HG03280 (cell line): ENCODE results near the gene OCIAD2.
"Not testable (repeated sequence)": the region's sequence is repeated elsewhere in the genome, so short reads cannot be mapped to it uniquely, and the experiment has no call there.

Experiments
- ATAC-seq: cut with Tn5 transposase; IDR thresholded peaks from one replicate; pipeline ENCODE4 v1.9.1; 2021; ENCODE audit warnings: mild to moderate bottlenecking, moderate library complexity; ENCODE audit not compliant: unreplicated experiment

Gene OCIAD2, protein sequence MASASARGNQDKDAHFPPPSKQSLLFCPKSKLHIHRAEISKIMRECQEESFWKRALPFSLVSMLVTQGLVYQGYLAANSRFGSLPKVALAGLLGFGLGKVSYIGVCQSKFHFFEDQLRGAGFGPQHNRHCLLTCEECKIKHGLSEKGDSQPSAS

DNA sequence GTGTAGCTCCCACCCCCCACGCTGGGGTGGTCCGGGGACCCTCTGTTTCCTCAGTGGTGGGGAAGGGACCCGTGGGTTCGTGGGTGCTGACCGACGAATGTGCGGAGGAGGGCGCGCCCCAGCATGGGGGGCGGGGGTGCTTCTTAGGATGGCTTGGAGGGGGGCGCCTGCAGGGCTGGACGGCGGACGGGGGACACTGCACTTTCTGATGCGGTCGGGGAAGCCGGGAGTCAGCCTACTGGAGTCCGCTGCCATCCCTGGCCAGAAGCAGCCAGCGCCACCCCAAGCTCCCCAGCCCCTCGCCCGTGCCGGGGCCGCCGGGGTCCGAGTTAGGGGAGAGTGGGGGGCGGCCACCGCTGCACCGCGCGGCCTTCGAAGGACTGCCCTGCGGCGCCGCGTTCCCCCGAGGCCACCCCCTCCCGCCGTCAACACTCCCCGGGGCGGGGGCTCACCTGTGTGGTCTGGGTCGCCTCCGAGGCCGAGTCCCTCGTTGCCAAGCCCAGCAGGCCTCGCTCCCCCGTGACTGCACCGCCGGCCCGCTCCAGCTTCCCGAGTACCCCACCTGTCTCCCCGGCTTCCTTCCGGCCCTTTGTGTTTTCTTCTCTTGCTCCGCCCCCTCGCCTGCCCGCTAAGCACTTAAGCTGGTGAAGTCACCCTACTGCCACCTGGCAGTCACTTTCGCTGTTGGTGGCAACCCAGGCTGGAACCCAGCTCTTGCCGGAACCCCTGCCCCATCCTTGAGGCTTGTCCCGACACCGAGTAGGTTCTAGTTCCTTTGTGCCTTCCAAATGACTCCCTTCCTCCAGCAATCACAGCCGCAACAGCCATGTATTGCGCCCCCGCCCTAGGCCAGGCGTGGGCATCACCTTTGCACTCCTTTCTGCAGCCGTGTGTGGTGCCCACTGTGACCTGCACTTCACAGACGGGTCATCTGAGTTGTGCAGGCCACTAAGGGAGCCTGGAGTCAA lies at the start of gene OCIAD2:
Gene OCIAD2, minus strand, starts transcription at position 569 of the 968 bp plus-strand sequence. CDS start 2,225 bp downstream, outside the sequence.
- ATAC-seq = peak; percentile 91

DNA sequence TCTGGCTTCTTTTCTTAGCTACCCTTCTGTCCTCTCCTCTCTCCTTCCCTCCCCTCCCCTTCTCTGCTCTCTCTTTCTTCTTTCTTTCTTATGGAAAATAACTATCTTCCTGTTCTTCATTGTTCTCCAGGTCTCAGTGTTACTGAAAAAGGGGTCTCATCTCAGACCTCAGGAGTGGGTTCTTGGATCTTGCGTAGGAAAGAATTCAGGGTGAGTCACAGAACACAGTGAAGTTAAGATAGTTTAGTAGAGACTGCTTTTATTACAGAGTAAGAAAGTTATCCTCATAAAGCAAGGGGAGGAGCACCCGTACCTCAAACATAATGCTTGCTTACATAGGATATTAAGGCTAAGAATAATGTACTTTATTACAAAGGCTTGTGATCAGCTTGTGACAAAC lies 47.7 kb upstream of the OCIAD2 start:
- no peak for ATAC-seq

DNA sequence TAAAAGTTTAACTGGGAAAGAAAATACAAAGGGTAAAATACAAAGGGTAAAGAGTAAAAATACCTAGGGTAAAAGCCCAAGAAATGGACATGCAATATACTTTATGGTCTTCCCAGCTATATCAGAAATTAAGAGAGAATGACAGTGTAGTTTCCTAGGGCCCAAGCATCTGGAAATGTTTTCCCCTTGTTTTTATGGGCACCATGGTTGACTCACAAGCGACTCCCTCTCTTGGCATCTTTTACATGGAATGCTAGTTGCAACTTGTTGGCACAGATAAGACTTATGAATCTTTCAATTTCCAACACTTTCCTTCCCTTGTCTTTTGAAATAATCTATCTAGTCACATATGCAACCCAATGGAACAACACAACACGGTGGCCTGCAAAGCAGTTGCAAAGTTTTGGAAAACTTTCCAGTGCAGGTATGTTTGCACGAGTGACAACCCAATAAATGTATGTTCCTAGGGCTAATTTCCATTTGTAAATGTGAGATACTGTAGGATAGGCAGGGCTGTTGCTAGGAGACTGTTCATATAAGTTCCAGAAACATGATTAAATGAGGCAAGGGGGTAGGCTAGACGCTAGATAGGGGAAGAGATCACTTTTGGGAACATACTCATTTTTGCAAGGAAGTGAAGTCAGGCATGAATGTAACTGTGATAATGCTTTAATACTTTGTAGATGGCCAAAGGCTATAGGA lies 43.1 kb upstream of the OCIAD2 start:
- ATAC-seq = no peak

DNA sequence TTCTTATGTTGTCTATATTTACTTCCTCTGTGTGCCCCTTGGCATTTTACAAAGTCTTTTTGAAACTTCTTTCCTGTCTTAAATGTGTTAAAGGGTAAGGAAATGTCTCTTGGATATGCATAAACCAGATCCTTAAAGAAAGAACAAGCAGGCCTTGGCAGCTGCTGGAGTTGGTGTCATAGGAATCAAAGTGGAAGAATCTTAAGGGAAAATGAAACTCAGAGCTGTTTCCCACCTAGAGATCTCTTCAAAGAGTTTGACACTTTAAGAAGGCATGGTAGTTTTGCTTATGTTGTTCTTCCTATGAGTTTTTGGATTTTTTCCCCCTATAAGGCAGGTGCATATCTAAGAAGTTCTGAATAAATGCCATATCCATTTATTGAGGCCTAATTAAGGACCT lies 42.5 kb upstream of the OCIAD2 start:
- ATAC-seq = no peak

DNA sequence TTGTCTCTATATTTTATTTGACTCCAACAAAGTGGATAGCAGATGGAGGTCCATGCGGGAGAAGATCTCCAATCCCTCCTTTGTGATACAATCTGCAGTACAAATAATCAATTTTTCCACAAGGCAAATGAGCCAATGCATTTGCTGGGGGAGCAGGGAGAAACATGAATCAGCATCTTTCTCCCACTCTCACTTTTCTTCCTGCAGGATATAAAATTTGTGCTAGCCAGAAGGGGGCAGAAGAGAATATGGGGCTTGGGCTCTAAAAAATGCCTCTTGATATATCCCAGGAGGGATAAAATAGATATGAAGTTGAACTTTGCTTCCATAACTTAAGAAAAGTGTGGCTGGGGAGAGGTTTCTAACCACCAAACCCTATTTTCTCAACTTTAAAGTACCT lies 41.2 kb upstream of the OCIAD2 start:
- ATAC-seq = no peak

DNA sequence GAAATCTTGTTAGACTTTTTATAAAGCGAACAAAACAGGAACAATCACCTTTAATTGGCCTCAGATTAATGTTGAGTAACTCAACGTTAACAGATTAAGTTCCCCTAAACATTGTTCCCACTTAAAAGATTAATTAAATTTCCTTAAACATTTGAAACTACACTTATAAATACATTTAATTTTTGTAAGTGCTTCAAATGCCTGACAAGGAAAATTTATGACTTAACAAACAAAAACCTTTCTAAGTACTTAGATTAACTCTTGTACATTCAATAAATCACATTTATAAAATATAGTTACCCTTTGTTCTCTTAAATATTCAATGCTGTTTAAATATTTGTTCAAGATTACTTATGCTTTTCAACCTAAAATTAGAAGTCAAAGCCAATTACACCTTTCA lies 39.4 kb upstream of the OCIAD2 start:
- no peak for ATAC-seq

DNA sequence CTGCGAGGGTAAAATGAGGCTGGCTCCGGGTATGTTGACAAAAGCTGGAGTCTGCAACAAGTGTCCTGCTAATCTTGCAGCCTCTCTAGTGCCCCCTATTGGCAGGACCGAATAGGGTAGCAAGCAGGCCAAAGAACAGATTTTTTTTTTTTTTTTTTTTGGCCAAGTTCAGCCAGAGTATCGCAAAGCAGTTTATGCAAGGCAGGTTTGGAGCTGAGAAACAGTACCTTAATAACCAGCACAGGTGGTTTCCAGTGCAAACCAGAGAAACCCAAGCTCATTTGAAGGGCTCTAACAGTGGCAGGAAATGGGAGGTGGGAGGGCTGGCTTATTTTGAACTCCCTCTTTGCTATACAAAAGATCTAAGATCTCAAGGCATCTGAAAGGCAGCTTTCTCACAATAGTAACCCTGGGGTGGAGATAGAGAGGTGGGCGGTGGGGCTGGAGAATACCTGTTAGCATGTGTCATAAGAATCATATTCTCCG lies 38.2 kb upstream of the OCIAD2 start:
- no peak for ATAC-seq

DNA sequence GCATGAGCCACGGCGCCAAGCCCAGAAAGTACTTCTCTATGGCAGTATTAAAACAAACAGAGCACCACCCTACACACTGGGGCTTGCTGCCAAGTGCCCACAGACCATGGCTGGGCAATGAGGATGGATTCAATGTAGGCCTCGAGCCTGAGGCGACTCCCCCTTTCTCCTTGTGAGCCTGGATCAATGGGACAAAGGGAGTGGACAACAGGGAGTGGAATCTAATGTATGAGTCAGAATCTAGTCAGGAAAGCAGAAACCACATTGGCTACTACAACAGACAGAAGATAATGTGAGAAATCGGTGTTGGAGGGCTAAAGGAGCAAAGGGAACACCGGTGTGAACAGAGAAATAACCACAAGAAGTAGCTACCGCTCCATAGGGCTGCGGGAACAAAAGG lies 37.7 kb upstream of the OCIAD2 start:
- ATAC-seq = no peak

DNA sequence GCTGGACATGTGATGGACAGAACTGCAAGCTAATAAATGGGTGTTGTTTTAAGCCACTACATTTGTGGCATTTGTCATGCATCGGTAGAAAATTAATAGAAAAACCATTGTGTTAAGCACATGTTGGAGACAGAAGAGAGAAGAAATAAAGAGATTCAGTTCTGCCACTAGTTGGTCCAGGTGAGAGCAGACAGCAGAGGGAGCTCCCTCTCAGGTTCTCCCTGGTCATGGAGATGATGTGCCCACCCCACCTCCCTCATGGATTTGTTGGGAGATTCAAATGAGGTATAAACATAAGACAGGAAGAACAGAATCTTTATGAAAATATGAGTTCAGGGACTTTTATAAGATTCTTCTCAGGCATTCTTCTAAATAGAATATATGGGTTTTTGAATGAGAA lies 36.8 kb upstream of the OCIAD2 start:
- no peak for ATAC-seq

DNA sequence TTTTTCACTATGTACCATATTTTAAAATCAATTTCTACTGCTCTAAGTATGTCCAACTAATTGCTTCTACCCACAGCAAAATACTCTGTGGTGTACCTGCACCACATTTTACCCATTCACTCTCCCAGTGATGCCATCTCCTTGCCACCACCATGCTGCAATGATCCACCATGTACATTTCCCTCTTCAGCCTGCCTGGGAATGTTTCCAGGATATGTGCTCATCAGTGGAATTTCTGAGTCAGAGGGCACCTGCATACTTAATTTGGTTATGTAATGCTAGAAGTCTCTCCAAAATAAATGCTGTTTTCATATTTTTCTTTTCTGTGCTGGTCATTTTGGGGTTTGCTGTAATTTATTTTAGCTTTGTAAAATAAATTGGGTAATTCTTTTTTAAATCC lies 33.2 kb upstream of the OCIAD2 start:
- ATAC-seq = no peak

DNA sequence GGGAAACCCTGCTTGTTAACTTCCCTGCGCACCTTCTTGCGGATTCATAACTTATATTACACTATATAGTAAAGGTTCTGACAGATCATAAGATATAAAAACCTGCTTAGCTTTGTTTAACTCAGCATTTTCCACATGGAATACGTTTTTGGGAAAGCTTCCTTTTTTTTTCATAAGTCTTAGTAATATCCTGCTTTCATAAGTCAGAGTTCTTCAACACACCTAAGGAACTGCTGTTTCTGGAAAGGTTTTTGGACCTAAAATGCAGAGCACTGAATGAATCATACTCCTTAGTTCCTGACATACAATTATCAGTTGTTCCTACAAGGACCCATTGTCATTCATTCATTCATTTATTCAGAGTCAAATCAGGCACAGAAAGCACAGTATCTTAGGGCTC lies 32.3 kb upstream of the OCIAD2 start:
- no peak for ATAC-seq

DNA sequence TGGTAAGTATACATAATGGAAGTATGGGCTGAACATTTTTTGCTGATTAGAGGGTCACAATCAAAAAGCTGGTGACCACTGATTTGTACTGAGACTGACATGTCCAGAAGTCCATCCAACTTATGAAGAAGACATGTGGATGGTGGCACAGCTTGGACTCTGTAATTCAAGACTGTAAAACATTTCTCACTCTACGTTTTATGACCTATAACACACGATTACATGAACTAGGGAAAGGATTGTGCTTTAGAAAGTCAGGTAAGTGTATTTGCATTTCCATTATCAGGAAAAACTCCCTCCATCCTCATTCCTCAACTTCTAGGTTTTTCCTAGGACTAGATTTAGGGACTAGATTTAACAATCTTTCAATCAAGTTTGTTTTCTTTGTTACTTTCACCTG lies 30.5 kb upstream of the OCIAD2 start:
- no peak for ATAC-seq

DNA sequence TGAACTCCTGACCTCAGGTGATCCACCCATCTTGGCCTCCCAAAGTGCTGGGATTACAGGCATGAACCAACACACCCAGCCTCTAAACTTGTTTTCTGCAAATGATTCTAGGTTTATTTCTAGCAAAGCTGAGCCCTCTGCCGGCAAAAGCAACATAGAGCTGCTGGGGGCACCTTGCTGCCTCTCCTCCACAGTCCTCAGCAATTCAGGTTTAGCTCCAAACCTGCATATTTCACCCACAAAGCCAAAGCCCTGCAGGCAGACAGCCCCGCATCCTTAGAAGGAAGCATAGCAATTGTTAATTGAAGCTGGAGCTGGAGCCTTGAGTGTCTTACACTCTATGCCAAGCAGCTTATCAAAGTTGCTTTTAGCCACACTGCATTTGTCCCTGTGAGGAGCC lies 24.9 kb upstream of the OCIAD2 start:
- no peak for ATAC-seq

DNA sequence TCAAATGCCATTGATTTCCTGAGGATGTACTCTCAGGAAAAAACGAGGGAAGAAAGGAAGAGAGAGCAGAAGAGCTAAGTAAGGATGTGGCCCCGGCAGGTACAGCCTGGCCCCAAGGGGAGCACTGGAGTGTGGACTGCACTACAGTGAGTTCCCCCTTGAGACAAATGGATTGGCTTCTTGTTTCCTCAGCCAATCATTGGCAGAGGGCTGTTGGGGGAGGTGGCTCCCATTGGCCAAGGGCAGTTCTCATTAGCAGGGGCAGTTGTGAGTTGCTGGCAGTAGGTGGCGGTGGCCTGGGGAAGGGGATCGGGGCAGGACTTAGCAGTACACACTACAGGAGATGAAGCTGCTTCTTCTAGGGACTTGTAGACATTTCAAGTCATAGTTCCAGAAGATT lies 24.1 kb upstream of the OCIAD2 start:
- no peak for ATAC-seq

DNA sequence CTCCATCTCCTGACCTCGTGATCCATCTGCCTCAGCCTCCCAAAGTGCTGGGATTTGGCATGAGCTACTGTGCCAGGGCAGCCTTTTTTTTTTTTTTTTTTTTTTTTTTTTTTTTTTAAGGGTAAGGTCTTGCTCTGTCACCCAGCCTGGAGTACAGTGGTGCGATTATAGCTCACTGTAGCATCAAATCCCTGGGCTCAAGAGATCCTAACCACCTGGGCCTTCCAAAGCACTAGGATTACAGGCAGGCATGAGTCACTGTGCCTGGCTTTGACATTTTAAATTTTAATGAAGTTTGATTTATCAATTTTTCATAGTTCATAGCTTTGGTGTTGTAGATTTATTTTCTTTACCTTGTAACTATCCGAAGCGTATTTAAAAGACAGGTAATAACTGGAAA lies 17.8 kb upstream of the OCIAD2 start:
- ATAC-seq = no peak

DNA sequence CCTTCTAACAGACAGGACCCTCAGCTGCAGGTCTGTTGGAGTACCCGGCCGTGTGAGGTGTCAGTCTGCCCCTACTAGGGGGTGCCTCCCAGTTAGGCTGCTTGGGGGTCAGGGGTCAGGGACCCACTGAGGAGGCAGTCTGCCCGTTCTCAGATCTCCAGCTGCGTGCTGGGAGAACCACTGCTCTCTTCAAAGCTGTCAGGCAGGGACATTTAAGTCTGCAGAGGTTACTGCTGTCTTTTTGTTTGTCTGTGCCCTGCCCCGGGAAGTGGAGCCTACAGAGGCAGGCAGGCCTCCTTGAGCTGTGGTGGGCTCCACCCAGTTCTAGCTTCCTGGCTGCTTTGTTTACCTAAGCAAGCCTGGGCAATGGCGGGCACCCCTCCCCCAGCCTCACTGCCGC lies 16.5 kb upstream of the OCIAD2 start:
- ATAC-seq = not testable (repeated sequence)

DNA sequence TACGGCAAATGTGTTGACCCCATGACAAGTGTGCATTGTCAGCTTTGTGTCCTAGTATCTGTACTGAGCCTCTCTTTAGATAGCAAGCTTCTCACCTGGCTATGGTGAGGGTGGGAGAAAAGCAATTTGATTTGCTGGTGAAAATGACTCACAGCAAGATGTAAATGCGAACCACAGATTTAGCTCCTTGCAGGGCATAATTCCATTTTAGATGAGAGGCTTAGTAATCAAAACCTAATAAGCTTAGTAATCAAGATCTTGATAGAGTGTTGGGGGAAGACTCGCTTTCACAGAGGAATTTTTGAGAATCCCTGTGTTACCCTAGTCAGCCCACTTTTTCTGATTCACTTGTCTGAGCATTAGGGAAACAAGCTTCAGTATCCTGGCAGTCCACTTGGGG lies 7.7 kb upstream of the OCIAD2 start:
- ATAC-seq = no peak

DNA sequence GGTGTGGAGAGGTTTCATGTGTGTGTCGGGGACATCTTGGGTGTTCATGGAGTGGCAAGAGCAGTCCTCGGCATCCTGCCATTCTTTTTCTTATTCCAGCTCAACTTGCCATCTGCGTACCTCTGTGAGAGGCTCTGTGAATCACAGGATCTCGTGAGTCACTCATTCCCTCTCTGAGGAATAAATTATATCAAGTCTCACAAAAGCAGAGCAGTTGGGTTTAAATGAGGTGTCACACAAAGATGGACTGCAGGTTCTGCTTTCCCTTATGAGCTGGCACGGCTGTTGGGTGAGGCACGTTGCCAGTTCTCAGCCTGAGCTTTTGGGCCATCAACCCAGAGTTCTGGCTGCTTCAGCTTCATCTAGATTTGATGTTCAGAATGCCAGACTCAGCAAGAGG lies 6.8 kb upstream of the OCIAD2 start:
- no peak for ATAC-seq

DNA sequence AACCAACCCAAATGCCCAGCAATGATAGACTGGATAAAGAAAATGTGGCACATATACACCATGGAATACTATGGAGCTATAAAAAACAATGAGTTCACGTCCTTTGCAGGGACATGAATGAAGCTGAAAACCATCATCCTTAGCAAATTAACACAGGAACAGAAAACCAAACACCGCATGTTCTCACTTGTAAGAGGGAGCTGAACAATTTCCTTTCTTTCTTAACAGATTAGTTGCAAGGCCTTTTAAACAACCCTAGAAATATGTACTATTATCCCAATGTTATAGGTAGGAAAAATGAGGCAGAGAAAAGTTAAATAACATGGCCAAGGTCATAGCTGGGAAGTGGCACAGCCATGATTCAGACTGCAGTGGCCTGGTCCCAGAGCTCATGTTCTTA lies 5.8 kb upstream of the OCIAD2 start:
- no peak for ATAC-seq

DNA sequence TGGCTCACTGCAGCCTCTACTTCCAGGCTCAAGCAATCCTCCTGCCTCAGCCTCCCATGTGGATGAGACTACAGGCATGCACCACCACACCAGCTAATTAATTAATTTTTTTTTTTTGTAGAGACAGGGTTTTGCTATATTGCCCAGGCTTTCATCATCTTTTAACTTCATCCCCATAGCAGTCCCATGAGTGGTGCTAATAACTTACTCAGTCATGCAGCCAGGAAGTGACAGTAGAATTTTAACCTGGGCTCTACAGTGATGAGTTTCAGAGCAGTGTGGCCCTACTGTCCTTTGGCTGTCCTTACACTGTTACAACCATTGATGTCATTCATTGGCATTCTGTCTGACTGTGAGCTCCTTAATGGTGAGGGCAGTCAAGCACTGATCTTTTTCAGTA lies 3.9 kb upstream of the OCIAD2 start:
- ATAC-seq = no peak

DNA sequence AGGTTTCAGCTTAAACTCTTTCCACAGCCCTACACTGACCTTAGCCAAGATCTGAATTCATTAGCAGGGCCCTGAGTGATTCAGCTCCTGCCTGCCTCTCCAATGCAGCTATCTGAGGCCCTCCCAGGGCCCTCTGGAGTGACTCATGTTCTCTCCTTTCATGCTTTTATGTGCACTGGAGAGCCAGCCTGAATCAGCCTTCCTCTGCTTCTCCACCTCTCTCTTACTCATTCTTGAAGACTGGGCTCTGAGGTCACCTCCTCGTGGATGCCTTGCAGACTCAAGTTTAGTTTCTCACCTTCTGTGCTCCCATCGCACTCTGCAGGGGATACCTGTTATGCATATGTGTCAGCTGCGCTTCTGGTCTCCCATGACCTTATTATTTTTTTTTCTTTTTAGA lies 3.1 kb upstream of the OCIAD2 start:
- ATAC-seq = no peak

DNA sequence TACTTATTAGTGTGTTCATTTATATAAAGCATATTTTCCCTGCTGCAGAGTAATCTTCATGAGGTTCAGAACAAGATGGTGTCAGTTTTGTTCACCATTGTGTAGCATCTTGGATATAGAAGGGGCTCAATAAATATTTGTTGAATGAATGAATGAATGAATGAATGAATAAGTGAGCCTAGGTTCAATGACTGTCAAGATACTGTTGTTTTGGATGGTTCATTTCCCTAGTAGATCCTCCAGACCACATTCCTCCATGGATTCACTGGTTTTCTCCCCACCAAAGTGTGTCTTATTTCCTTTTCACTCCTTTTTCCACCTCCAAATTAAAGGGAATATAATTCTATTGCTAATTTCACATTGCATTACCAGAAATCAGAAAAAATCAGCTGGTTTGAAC lies 2.1 kb upstream of the OCIAD2 start:
- ATAC-seq = no peak
